Ovary (tissue), 9 donors: ENCODE measurements around the gene ASB13. TPM values are rescaled to one million over a fixed set of nuclear protein-coding genes. Genes with fewer than 3 reads are reported as not detected.
"Not testable (repeated sequence)": the region's sequence is repeated elsewhere in the genome, so short reads cannot be mapped to it uniquely, and the experiment has no call there.

ENCODE experiments used
- DNase-seq, 5 donors: peaks; one replicate each; pipeline ENCODE4 v3.0.0-alpha.2; 2019 to 2020
- H3K27ac ChIP-seq, 2 donors: fragments of 200-600 bp; one replicate each; pipeline versions ENCODE4 v1.5.1 to v1.8.0; 2019 to 2022
- H3K27me3 ChIP-seq: fragments of 200-600 bp; one replicate; pipeline ENCODE4 v1.8.0; 2022
- H3K36me3 ChIP-seq: fragments of 200-600 bp; sonication (generic); one replicate; pipeline ENCODE4 v1.5.1; 2019
- H3K4me1 ChIP-seq: one replicate; pipeline ENCODE4 v1.8.1; 2013; ENCODE audit warnings: mild to moderate bottlenecking, moderate library complexity; ENCODE audit not compliant: insufficient read depth
- H3K4me3 ChIP-seq: fragments of 200-600 bp; sonication (generic); one replicate; pipeline ENCODE4 v1.5.1; 2017
- H3K9me3 ChIP-seq, 2 donors: fragments of 200-600 bp in 1 of 2; sonication (generic) in 1 of 2; one replicate each; pipeline versions ENCODE4 v1.5.1 to v1.8.1; 2013 to 2019; ENCODE audit warnings: mild to moderate bottlenecking in 1 of 2, moderate library complexity in 1 of 2
- EP300 ChIP-seq: sonication (generic); formaldehyde crosslinking; IDR thresholded peaks from one replicate; pipeline ENCODE4 v1.6.1; 2017; ENCODE audit warnings: antibody characterized with exemption
- POLR2A ChIP-seq: fragments of 450-650 bp; IDR thresholded peaks from one replicate; pipeline ENCODE4 v1.6.1; 2017; ENCODE audit warnings: antibody characterized with exemption, mild to moderate bottlenecking, moderate library complexity
- WGBS, 3 donors: extraction: QIAGEN DNeasy Blood & Tissue Kit in 1 of 3; methylation state at CpG; one replicate each; pipeline versions ENCODE4 v1.1.5 to v1.1.7; 2013 to 2017; 5-methylcytosine and 5-hydroxymethylcytosine counted together
- intact Hi-C, 4 donors: fragments of 100-400 bp; cut with DNase I; formaldehyde crosslinking; loops; one replicate each; pipeline versions ENCODE4 v1.11.0 to v1.15.1; 2022 to 2023
- polyA plus RNA-seq, 2 donors: library from polyadenylated mRNA; stranded (reverse); fragments of 200-250 nt in 1 of 2; fragments of 350-450 nt in 1 of 2; fragmentation: Illumina TruSeq in 1 of 2; extraction: RNeasy Lipid Tissue Mini Kit (QIAGEN cat#74804) in 1 of 2; gene quantifications; one replicate each; pipeline ENCODE4 v1.2.3, GENCODE V29; 2013 to 2014
- total RNA-seq, 7 donors: library from RNA; depleted of rRNA in 2 of 7; stranded (reverse); fragments of >200 nt in 2 of 7; fragmentation: NEBNext Ultra II Directional in 3 of 7; extraction: Animal tissue kit (Norgen Biotek cat#: 25700) in 3 of 7; gene quantifications; one replicate each; pipeline versions ENCODE4 v1.1.0 to v1.2.4, GENCODE V29; 2016 to 2023
- TF ChIP-seq, protein P1 (sequence below), 3 donors: fragments of 450-650 bp in 2 of 3; fragments of 200-600 bp in 1 of 3; IDR thresholded peaks; one replicate each; pipeline versions ENCODE4 v1.5.1 to v1.8.0; 2016 to 2022; ENCODE audit warnings: antibody characterized with exemption in 3 of 3, mild to moderate bottlenecking in 1 of 3
- donor health status: DM: no; HTN: no; CAD: no; lungs with moderate emphysema.
- donor health status: DM: no; HTN: no; CAD: no.
- donor health status: Bipolar disorder and iron deficiency.
- donor health status: DM: yes; HTN: yes; CAD: no.
- donor health status: DM: no; HTN: no; CAD: no.
- donor health status: DM: yes; HTN: yes; CAD: no.

ASB13 gene
- total and polyA plus RNA-seq, 9 donors, result 15.0 to 45.6 (median 23.2) TPM

GRCh38 chr10:5594271-5595049 lies 71.9 kb downstream of the ASB13 start:
- Histone ChIP-seq H3K4me3 (no peak overlapping the region), H3K4me1 (no peaks in the 10 kb centered on the region), H3K36me3 (no peaks in the 10 kb centered on the region), H3K27ac (no peak overlapping the region), H3K27me3 (no peaks in the 10 kb centered on the region), H3K9me3 (no peaks in the 10 kb centered on the region)
- DNase-seq, result no peak
- 30 to 36% (median 32%) methylated on average over 14 of the region's 14 CpGs for WGBS, 3 donors
- intact Hi-C loops, result no loop called here
- TF ChIP-seq EP300, result no peak
- TF ChIP-seq POLR2A, result no peak
- TF ChIP-seq, protein P1, sequence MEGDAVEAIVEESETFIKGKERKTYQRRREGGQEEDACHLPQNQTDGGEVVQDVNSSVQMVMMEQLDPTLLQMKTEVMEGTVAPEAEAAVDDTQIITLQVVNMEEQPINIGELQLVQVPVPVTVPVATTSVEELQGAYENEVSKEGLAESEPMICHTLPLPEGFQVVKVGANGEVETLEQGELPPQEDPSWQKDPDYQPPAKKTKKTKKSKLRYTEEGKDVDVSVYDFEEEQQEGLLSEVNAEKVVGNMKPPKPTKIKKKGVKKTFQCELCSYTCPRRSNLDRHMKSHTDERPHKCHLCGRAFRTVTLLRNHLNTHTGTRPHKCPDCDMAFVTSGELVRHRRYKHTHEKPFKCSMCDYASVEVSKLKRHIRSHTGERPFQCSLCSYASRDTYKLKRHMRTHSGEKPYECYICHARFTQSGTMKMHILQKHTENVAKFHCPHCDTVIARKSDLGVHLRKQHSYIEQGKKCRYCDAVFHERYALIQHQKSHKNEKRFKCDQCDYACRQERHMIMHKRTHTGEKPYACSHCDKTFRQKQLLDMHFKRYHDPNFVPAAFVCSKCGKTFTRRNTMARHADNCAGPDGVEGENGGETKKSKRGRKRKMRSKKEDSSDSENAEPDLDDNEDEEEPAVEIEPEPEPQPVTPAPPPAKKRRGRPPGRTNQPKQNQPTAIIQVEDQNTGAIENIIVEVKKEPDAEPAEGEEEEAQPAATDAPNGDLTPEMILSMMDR (IDR thresholded peaks at IDR 0.05), result no peak

GRCh38 chr10:5593347-5593746 lies 73.0 kb downstream of the ASB13 start:
- WGBS, 3 donors, result 94 to 95% (median 95%) methylated on average over 6 of the region's 6 CpGs
- H3K9me3 ChIP-seq, DNase-seq, intact Hi-C loops, H3K4me1 ChIP-seq, H3K27me3 ChIP-seq, H3K4me3 ChIP-seq, H3K36me3 ChIP-seq, H3K27ac ChIP-seq: not testable (repeated sequence)

GRCh38 chr10:5592070-5592469 lies 74.3 kb downstream of the ASB13 start:
- Histone ChIP-seq H3K36me3 (no peaks in the 10 kb centered on the region), H3K4me1 (no peaks in the 10 kb centered on the region), H3K4me3 (no peak overlapping the region), H3K27me3 (no peaks in the 10 kb centered on the region), H3K27ac (no peak overlapping the region), H3K9me3 (no peaks in the 10 kb centered on the region)
- intact Hi-C loops, result no loop called here
- WGBS, 3 donors, result 65 to 75% (median 67%) methylated on average over 8 of the region's 8 CpGs
- DNase-seq, result peak in 1 of 5 donors; percentile 17
- TF ChIP-seq, protein P1 (IDR thresholded peaks at IDR 0.05), result no peak
- TF ChIP-seq POLR2A, result no peak
- no peak for TF ChIP-seq EP300

DNA sequence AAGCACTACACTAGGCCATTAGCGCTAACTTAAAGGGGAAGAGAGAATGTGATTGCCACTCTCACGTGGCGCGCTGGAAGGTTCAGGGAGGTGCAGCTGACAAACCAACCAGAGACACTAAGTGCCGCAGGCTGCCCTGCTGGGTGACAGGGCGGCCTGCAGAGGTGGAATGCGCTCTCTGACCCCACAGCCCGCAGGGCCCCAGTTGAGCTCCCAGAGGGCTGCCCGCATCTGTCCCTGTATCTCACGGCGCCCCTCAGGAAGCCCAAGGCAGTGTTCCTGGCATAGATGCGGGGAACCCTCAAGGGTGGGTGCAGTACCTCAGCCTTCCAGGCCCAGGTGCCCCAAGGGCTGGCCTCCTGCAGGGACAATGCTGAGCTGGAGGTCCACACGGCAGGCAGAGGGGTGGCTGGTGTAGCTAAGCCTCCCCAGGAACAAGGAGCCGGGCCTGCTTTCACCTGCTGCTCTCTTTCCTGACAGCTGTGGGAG lies 75.0 kb downstream of the ASB13 start:
- TF ChIP-seq POLR2A, result no peak
- TF ChIP-seq, protein P1 (IDR thresholded peaks at IDR 0.05), result no peak
- no peak for TF ChIP-seq EP300
- WGBS, 3 donors, result 87 to 93% (median 92%) methylated on average over 12 to 14 of the region's 14 CpGs
- Histone ChIP-seq H3K27me3 (no peaks in the 10 kb centered on the region), H3K4me1 (no peaks in the 10 kb centered on the region), H3K9me3 (no peaks in the 10 kb centered on the region), H3K4me3 (no peak overlapping the region), H3K36me3 (no peaks in the 10 kb centered on the region), H3K27ac (no peak overlapping the region)
- peak in 1 of 5 donors; percentile 21 for DNase-seq
- intact Hi-C loops, result no loop called here

- Histone ChIP-seq H3K4me1 (no peaks in the 10 kb centered on the region), H3K4me3 (no peak overlapping the region), H3K9me3 (no peaks in the 10 kb centered on the region), H3K36me3 (no peaks in the 10 kb centered on the region), H3K27ac (no peak overlapping the region), H3K27me3 (no peaks in the 10 kb centered on the region)
- 84 to 90% (median 87%) methylated on average over 10 of the region's 10 CpGs for WGBS, 3 donors
- TF ChIP-seq, protein P1 (IDR thresholded peaks at IDR 0.05), result no peak
- no peak for TF ChIP-seq POLR2A
- TF ChIP-seq EP300, result no peak
- intact Hi-C loops, result no loop called here
- peak in 1 of 5 donors; percentile 13 for DNase-seq
Observed at GRCh38 chr10:5590816-5591215, 75.6 kb downstream of the ASB13 start.
